HepG2 (cell line): ENCODE data around the gene CAVIN3. TPM values are rescaled to one million over a fixed set of nuclear protein-coding genes. Genes with fewer than 3 reads are reported as not detected.

Experiments used
- ISX ChIP-seq: sonication (generic); formaldehyde crosslinking; conservative IDR thresholded peaks from 2 replicates; pipeline ENCODE4 v1.5.0; 2020; ENCODE audit warnings: missing genetic modification reagents
- KDM2A ChIP-seq: sonication (generic); formaldehyde crosslinking; IDR thresholded peaks from 2 replicates; pipeline ENCODE4 v1.4.0; 2020; ENCODE audit warnings: low read depth, missing genetic modification reagents, borderline replicate concordance
- KLF16 ChIP-seq, 2 experiments: sonication (generic) in 1 of 2; formaldehyde crosslinking in 1 of 2; IDR thresholded peaks; 2 replicates each; pipeline versions ENCODE4 v1.6.1 to v1.8.0; 2016 to 2023; ENCODE audit warnings: missing genetic modification reagents in 2 of 2, missing compliant biosample characterization in 1 of 2
- MXI1 ChIP-seq: IDR thresholded peaks from 3 replicates; pipeline ENCODE4 v1.6.1; 2012; ENCODE audit warnings: low read depth, low read length, inconsistent platforms, borderline replicate concordance
- NAIF1 ChIP-seq: sonication (generic); formaldehyde crosslinking; IDR thresholded peaks from 2 replicates; pipeline ENCODE4 v1.5.0; 2020; ENCODE audit warnings: mild to moderate bottlenecking, missing genetic modification reagents, borderline replicate concordance
- NFKB2 ChIP-seq: sonication (generic); formaldehyde crosslinking; IDR thresholded peaks from 2 replicates; pipeline ENCODE4 v1.4.0; 2020; ENCODE audit warnings: missing genetic modification reagents, borderline replicate concordance
- PHF5A ChIP-seq: IDR thresholded peaks from one replicate; pipeline ENCODE4 v1.6.1; 2018; ENCODE audit warnings: low read depth, missing genetic modification reagents; ENCODE audit not compliant: unreplicated experiment
- POGZ ChIP-seq: sonication (generic); formaldehyde crosslinking; IDR thresholded peaks from 2 replicates; pipeline ENCODE4 v1.4.0; 2020; ENCODE audit warnings: mild to moderate bottlenecking, missing genetic modification reagents
- SIN3B ChIP-seq: fragments of 150-350 bp; IDR thresholded peaks from 2 replicates; pipeline ENCODE4 v1.6.1; 2014; ENCODE audit warnings: low read length
- SRSF1 ChIP-seq: fragments of 200-400 bp; formaldehyde crosslinking; optimal IDR thresholded peaks from 2 replicates; pipeline ENCODE3; 2017; ENCODE audit warnings: mild to moderate bottlenecking, low read depth, low read length, moderate library complexity
- STAG1 ChIP-seq: sonication (generic); formaldehyde crosslinking; IDR thresholded peaks from 2 replicates; pipeline ENCODE4 v1.4.0; 2020; ENCODE audit warnings: missing genetic modification reagents
- TBL1XR1 ChIP-seq: fragments of 150-350 bp; IDR thresholded peaks from 2 replicates; pipeline ENCODE4 v1.6.1; 2014; ENCODE audit warnings: borderline replicate concordance, low read length; ENCODE audit not compliant: partially characterized antibody
- U2AF1 ChIP-seq: fragments of 200-400 bp; formaldehyde crosslinking; optimal IDR thresholded peaks from 2 replicates; pipeline ENCODE3; 2017; ENCODE audit warnings: mild to moderate bottlenecking, low read depth, low read length
- ZNF33A ChIP-seq: sonication (generic); formaldehyde crosslinking; IDR thresholded peaks from 2 replicates; pipeline ENCODE4 v1.5.1; 2020; ENCODE audit warnings: missing genetic modification reagents, mild to moderate bottlenecking, moderate library complexity, borderline replicate concordance
- ZNF766 ChIP-seq: sonication (generic); formaldehyde crosslinking; IDR thresholded peaks from 2 replicates; pipeline ENCODE4 v1.5.0; 2020; ENCODE audit warnings: missing genetic modification reagents, borderline replicate concordance
- ZNF816 ChIP-seq: sonication (generic); formaldehyde crosslinking; IDR thresholded peaks from 2 replicates; pipeline ENCODE4 v1.8.0; 2022; ENCODE audit warnings: missing genetic modification reagents, mild to moderate bottlenecking, borderline replicate concordance
- ZNF83 ChIP-seq: sonication (generic); formaldehyde crosslinking; IDR thresholded peaks from 2 replicates; pipeline ENCODE4 v1.4.0; 2020; ENCODE audit warnings: missing genetic modification reagents, mild to moderate bottlenecking, borderline replicate concordance
- polyA plus RNA-seq, 8 experiments: library from polyadenylated mRNA; depleted of rRNA in 3 of 8; stranded (reverse) in 7 of 8; unstranded in 1 of 8; fragments of >200 nt; fragmentation: Illumina TruSeq in 4 of 8; extraction: Trizol in 4 of 8; gene quantifications; 2 replicates each; pipeline versions ENCODE4 v1.2.1 to v1.2.3, GENCODE V29; 2011 to 2016; ENCODE audit warnings: low read depth in 4 of 8, missing spikeins in 1 of 8, mixed read lengths in 1 of 8; ENCODE audit not compliant: insufficient read depth in 1 of 8
- total RNA-seq, 5 experiments: library from RNA; depleted of rRNA; stranded (reverse); fragments of >200 nt; fragmentation: Illumina TruSeq; extraction: Trizol; gene quantifications; 2 replicates each; pipeline ENCODE4 v1.2.3, GENCODE V29; 2016; ENCODE audit warnings: low read depth in 1 of 5
- TF ChIP-seq, protein P1 (sequence below): sonication (generic); formaldehyde crosslinking; IDR thresholded peaks from 2 replicates; pipeline ENCODE4 v1.4.0; 2020; ENCODE audit warnings: mild to moderate bottlenecking, low read depth, missing genetic modification reagents
- TF ChIP-seq, protein P2 (sequence below): sonication (generic); formaldehyde crosslinking; IDR thresholded peaks from 2 replicates; pipeline ENCODE4 v1.8.1; 2022; ENCODE audit warnings: low read depth, mild to moderate bottlenecking, missing genetic modification reagents
- TF ChIP-seq, protein P3 (sequence below): sonication (generic); formaldehyde crosslinking; IDR thresholded peaks from 2 replicates; pipeline ENCODE4 v1.4.0; 2020; ENCODE audit warnings: missing genetic modification reagents
- TF ChIP-seq, protein P4 (sequence below): sonication (generic); formaldehyde crosslinking; IDR thresholded peaks from 2 replicates; pipeline ENCODE4 v1.4.0; 2020; ENCODE audit warnings: low read depth, mild to moderate bottlenecking, missing genetic modification reagents
- TF ChIP-seq, protein P5 (sequence below): sonication (generic); formaldehyde crosslinking; IDR thresholded peaks from 2 replicates; pipeline ENCODE4 v1.5.1; 2020; ENCODE audit warnings: missing genetic modification reagents, mild to moderate bottlenecking, borderline replicate concordance

Gene CAVIN3
- total and polyA plus RNA-seq, 2 of the 13 experiments (the other 11 are each of a cell fraction or from before 2014, with no cell fraction given) = not detected

DNA sequence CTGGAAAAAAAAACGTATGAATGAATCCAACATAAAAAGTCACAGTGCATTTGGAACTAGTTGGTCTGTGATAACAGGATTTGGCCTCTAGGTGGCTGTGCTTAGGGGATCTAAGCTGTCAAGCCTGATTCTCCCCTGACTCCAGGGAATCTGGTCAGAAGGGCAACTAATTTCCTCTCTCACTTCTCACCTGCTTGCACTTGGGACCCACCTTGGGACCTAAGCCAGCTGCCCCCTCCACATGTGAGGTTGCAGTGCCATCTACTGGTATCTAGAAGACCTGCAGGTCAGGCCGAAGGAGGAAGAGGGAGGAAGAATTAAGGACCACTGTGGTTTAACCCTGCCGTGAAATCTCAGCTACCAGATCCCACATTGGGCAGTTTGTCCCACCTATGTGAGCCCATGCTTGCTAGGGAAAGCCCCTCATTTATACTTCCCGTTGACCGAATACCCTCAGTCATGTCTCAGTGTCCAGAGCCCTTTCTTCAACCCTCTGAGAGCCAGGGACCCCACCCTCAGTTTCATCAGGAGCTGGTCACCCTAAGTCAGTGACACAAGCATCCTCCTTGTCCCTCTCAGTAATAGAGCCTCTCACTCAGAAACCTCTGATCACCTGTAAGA, 33.2 kb upstream of the CAVIN3 start (continued):
- TF ChIP-seq NFKB2 (CRISPR knock-in tag) (no peak), NAIF1 (CRISPR knock-in tag) (no peak), KDM2A (CRISPR knock-in tag) (peak; percentile 54; the same call in 1 of the 2 replicates), ZNF816 (CRISPR knock-in tag) (no peak), TBL1XR1 (no peak), PHF5A (CRISPR knock-in tag) (peak; percentile 76), SRSF1 (no peak), SIN3B (no peak), ZNF766 (no peak), POGZ (peak; percentile 46; the same call in 1 of the 2 replicates), MXI1 (peak; percentile 41; the same call in 1 of the 3 replicates), KLF16 (CRISPR knock-in tag; IDR thresholded peaks at IDR 0.05) (no peak), STAG1 (CRISPR knock-in tag) (peak; percentile 83), ZNF83 (CRISPR knock-in tag) (no peak), U2AF1 (no peak), ZNF33A (CRISPR knock-in tag) (no peak), ISX (no peak)
- TF ChIP-seq, protein P1, sequence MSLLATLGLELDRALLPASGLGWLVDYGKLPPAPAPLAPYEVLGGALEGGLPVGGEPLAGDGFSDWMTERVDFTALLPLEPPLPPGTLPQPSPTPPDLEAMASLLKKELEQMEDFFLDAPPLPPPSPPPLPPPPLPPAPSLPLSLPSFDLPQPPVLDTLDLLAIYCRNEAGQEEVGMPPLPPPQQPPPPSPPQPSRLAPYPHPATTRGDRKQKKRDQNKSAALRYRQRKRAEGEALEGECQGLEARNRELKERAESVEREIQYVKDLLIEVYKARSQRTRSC (CRISPR knock-in tag) = no peak
- TF ChIP-seq, protein P2, sequence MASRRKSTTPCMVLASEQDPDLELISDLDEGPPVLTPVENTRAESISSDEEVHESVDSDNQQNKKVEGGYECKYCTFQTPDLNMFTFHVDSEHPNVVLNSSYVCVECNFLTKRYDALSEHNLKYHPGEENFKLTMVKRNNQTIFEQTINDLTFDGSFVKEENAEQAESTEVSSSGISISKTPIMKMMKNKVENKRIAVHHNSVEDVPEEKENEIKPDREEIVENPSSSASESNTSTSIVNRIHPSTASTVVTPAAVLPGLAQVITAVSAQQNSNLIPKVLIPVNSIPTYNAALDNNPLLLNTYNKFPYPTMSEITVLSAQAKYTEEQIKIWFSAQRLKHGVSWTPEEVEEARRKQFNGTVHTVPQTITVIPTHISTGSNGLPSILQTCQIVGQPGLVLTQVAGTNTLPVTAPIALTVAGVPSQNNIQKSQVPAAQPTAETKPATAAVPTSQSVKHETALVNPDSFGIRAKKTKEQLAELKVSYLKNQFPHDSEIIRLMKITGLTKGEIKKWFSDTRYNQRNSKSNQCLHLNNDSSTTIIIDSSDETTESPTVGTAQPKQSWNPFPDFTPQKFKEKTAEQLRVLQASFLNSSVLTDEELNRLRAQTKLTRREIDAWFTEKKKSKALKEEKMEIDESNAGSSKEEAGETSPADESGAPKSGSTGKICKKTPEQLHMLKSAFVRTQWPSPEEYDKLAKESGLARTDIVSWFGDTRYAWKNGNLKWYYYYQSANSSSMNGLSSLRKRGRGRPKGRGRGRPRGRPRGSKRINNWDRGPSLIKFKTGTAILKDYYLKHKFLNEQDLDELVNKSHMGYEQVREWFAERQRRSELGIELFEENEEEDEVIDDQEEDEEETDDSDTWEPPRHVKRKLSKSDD (CRISPR knock-in tag) = no peak
- TF ChIP-seq, protein P3, sequence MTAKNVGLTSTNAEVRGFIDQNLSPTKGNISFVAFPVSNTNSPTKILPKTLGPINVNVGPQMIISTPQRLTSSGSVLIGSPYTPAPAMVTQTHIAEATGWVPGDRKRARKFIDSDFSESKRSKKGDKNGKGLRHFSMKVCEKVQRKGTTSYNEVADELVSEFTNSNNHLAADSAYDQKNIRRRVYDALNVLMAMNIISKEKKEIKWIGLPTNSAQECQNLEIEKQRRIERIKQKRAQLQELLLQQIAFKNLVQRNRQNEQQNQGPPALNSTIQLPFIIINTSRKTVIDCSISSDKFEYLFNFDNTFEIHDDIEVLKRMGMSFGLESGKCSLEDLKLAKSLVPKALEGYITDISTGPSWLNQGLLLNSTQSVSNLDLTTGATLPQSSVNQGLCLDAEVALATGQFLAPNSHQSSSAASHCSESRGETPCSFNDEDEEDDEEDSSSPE (CRISPR knock-in tag) = 0 out of 2 replicates have a peak, but pooled peaks have one; percentile 26
- TF ChIP-seq, protein P4, sequence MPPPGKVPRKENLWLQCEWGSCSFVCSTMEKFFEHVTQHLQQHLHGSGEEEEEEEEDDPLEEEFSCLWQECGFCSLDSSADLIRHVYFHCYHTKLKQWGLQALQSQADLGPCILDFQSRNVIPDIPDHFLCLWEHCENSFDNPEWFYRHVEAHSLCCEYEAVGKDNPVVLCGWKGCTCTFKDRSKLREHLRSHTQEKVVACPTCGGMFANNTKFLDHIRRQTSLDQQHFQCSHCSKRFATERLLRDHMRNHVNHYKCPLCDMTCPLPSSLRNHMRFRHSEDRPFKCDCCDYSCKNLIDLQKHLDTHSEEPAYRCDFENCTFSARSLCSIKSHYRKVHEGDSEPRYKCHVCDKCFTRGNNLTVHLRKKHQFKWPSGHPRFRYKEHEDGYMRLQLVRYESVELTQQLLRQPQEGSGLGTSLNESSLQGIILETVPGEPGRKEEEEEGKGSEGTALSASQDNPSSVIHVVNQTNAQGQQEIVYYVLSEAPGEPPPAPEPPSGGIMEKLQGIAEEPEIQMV (CRISPR knock-in tag) = no peak
- TF ChIP-seq, protein P5, sequence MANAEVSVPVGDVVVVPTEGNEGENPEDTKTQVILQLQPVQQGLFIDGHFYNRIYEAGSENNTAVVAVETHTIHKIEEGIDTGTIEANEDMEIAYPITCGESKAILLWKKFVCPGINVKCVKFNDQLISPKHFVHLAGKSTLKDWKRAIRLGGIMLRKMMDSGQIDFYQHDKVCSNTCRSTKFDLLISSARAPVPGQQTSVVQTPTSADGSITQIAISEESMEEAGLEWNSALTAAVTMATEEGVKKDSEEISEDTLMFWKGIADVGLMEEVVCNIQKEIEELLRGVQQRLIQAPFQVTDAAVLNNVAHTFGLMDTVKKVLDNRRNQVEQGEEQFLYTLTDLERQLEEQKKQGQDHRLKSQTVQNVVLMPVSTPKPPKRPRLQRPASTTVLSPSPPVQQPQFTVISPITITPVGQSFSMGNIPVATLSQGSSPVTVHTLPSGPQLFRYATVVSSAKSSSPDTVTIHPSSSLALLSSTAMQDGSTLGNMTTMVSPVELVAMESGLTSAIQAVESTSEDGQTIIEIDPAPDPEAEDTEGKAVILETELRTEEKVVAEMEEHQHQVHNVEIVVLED (CRISPR knock-in tag) = no peak
